Stimulated activated CD4-positive, alpha-beta T cell treated with anti-CD3 and anti-CD28 coated beads, Interleukin-12 subunit alpha, Interleukin-12 subunit beta, amount 100 ng/mL, for 4 hours (primary cell): Measurements from ENCODE around the gene PYGO2.

ENCODE experiments used
- DNase-seq: peaks from one replicate; pipeline ENCODE4 v3.0.0-alpha.2; 2020

Gene PYGO2

GRCh38 chr1:154961207-154962155, at the start of gene PYGO2:
Gene PYGO2, minus strand, starts transcription at chr1:154961782. Its CDS starts 206 bp downstream, at chr1:154961576.
- DNase-seq = peak; percentile 84

GRCh38 chr1:155011004-155011416, 49.4 kb upstream of the PYGO2 start:
- DNase-seq = no peak

- DNase-seq = peak; percentile 45
Observed at GRCh38 chr1:155010211-155010918, 48.8 kb upstream of the PYGO2 start.

- DNase-seq = no peak
Observed at GRCh38 chr1:155009742-155010141, 48.2 kb upstream of the PYGO2 start.

GRCh38 chr1:155009221-155009711, 47.7 kb upstream of the PYGO2 start:
- DNase-seq = no peak

- peak; percentile 81 for DNase-seq
Observed at GRCh38 chr1:155008015-155008941, 46.7 kb upstream of the PYGO2 start.

GRCh38 chr1:155007251-155007828, 45.8 kb upstream of the PYGO2 start:
- DNase-seq = no peak

- DNase-seq = no peak
Observed at GRCh38 chr1:155006601-155007101, 45.1 kb upstream of the PYGO2 start.

GRCh38 chr1:155005076-155006011, 43.8 kb upstream of the PYGO2 start:
- DNase-seq = no peak

- no peak for DNase-seq
Observed at GRCh38 chr1:155004352-155005075, 42.9 kb upstream of the PYGO2 start.

GRCh38 chr1:155003766-155004351, 42.3 kb upstream of the PYGO2 start:
- DNase-seq = no peak

- DNase-seq = no peak
Observed at GRCh38 chr1:155003227-155003765, 41.7 kb upstream of the PYGO2 start.

- DNase-seq = no peak
Observed at GRCh38 chr1:155002464-155003226, 41.1 kb upstream of the PYGO2 start, which contains the start of gene ZBTB7B. Gene ZBTB7B, plus strand, starts transcription at chr1:155002802. Its CDS starts 11,859 bp downstream, at chr1:155014661.

- DNase-seq = peak; percentile 98
Observed at GRCh38 chr1:155001675-155002463, 40.3 kb upstream of the PYGO2 start.

- DNase-seq = no peak
Observed at GRCh38 chr1:155001425-155001674, 39.8 kb upstream of the PYGO2 start.

- peak; percentile 79 for DNase-seq
Observed at GRCh38 chr1:155000726-155001424, 39.3 kb upstream of the PYGO2 start.

- no peak for DNase-seq
Observed at GRCh38 chr1:155000411-155000725, 38.8 kb upstream of the PYGO2 start.
